CD4-positive, alpha-beta T cell (primary cell): ENCODE data around the gene DNMT3A. TPM values are rescaled to one million over a fixed set of nuclear protein-coding genes. Genes with fewer than 3 reads are reported as not detected.

Experiments
- ATAC-seq: fragments of 200-7000 bp; cut with Tn5 transposase; one replicate; pipeline ENCODE4 v1.10.0; 2022; ENCODE audit warnings: mild to moderate bottlenecking; ENCODE audit not compliant: poor library complexity
- CTCF ChIA-PET: fragments of 350-600 bp; sonication (Branson Sonifier 250); formaldehyde crosslinking; loops from one replicate; lab custom pipeline; 2021; ENCODE audit warnings: antibody characterized with exemption, inconsistent platforms; lab: Charles Lee
- POLR2A ChIA-PET: fragments of 350-600 bp; sonication (Branson Sonifier 250); formaldehyde crosslinking; loops from one replicate; lab custom pipeline; 2021; ENCODE audit warnings: antibody characterized with exemption, inconsistent platforms; lab: Charles Lee
- DNase-seq, 14 experiments: peaks; one replicate each; pipeline ENCODE4 v3.0.0-alpha.2; 2013 to 2020; ENCODE audit warnings: mixed read lengths in 2 of 14
- H3K27ac ChIP-seq, 2 donors: one replicate each; pipeline versions ENCODE4 v1.5.1 to v1.7.0; 2013; ENCODE audit warnings: low read length in 2 of 2, low read depth in 1 of 2, mild to moderate bottlenecking in 1 of 2
- H3K27me3 ChIP-seq, 2 experiments: 1 replicate in 1 of 2; 2 replicates in 1 of 2; pipeline versions ENCODE4 v1.6.1 to v1.7.0; 2013; ENCODE audit warnings: low read length in 2 of 2, control low read depth in 1 of 2, mild to moderate bottlenecking in 1 of 2, moderate library complexity in 1 of 2; ENCODE audit not compliant: insufficient read depth in 2 of 2, control insufficient read depth in 1 of 2
- H3K36me3 ChIP-seq: one replicate; pipeline ENCODE4 v1.6.1; 2013; ENCODE audit warnings: low read length, control low read depth; ENCODE audit not compliant: insufficient read depth
- H3K4me1 ChIP-seq: one replicate; pipeline ENCODE4 v1.6.1; 2013; ENCODE audit warnings: low read length, control low read depth; ENCODE audit not compliant: insufficient read depth
- H3K4me3 ChIP-seq: one replicate; pipeline ENCODE4 v1.5.1; 2013; ENCODE audit warnings: mild to moderate bottlenecking, low read length, moderate library complexity
- H3K9me3 ChIP-seq, 2 experiments: 1 replicate in 1 of 2; 2 replicates in 1 of 2; pipeline versions ENCODE4 v1.6.1 to v1.7.0; 2013; ENCODE audit warnings: low read length in 2 of 2, mild to moderate bottlenecking in 2 of 2, control low read depth in 1 of 2, moderate library complexity in 1 of 2; ENCODE audit not compliant: control insufficient read depth in 1 of 2, insufficient read depth in 1 of 2
- H3K27ac Mint-ChIP-seq: one replicate; pipeline ENCODE4 v1.8.0; 2020; ENCODE audit warnings: mixed read lengths
- H3K27me3 Mint-ChIP-seq: one replicate; pipeline ENCODE4 v1.8.0; 2021; ENCODE audit warnings: mixed read lengths
- H3K36me3 Mint-ChIP-seq: one replicate; pipeline ENCODE4 v1.8.0; 2021; ENCODE audit warnings: low read depth, mixed read lengths
- H3K4me1 Mint-ChIP-seq: one replicate; pipeline ENCODE4 v1.8.0; 2021; ENCODE audit warnings: low read depth, mixed read lengths
- H3K4me3 Mint-ChIP-seq: one replicate; pipeline ENCODE4 v1.8.0; 2020; ENCODE audit warnings: mild to moderate bottlenecking, mixed read lengths
- H3K9me3 Mint-ChIP-seq: one replicate; pipeline ENCODE4 v1.8.0; 2020; ENCODE audit warnings: mixed read lengths
- intact Hi-C, 2 experiments: fragments of 100-400 bp; cut with DNase I in 1 of 2; cut with micrococcal nuclease in 1 of 2; formaldehyde crosslinking; loops; one replicate each; pipeline versions ENCODE4 v1.15.1 to v1.9.0; 2023 to 2025; cut with DNase I, micrococcal nuclease
- total RNA-seq, 174 experiments: library from RNA in 2 of 174; stranded (reverse) in 2 of 174; gene quantifications; one replicate each; pipeline ENCODE4 v1.2.3 and lab custom pipeline; 2021 to 2026
- TF ChIP-seq, protein P1 (sequence below): fragments of 200-600 bp; IDR thresholded peaks from one replicate; pipeline ENCODE4 v1.8.0; 2022; ENCODE audit warnings: antibody characterized with exemption, mild to moderate bottlenecking

The DNMT3A gene
- total RNA-seq, 2 experiments from 2014 or later = 57.1 to 62.1 TPM

DNA sequence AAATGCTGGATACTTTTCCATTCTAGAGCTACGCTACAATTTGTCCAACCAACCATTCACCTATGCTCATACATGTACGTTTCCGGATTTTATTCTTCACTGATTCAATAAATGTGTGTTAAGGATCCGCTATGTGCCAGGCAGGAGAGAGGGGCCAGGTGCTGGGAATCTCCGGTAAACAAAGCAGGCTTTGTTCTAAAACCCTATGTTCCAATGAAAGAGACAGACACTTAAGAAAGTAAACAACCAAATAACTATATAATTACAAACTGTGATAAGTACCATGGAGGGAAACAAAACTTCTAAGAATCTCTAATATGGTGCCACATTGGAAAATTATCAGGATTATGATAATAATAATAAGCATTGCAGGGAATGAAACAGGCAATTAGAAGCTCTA lies 151.2 kb downstream of the DNMT3A start:
- TF ChIP-seq, protein P1, sequence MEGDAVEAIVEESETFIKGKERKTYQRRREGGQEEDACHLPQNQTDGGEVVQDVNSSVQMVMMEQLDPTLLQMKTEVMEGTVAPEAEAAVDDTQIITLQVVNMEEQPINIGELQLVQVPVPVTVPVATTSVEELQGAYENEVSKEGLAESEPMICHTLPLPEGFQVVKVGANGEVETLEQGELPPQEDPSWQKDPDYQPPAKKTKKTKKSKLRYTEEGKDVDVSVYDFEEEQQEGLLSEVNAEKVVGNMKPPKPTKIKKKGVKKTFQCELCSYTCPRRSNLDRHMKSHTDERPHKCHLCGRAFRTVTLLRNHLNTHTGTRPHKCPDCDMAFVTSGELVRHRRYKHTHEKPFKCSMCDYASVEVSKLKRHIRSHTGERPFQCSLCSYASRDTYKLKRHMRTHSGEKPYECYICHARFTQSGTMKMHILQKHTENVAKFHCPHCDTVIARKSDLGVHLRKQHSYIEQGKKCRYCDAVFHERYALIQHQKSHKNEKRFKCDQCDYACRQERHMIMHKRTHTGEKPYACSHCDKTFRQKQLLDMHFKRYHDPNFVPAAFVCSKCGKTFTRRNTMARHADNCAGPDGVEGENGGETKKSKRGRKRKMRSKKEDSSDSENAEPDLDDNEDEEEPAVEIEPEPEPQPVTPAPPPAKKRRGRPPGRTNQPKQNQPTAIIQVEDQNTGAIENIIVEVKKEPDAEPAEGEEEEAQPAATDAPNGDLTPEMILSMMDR = no peak
- no peaks in the 10 kb centered on the region for H3K36me3 Mint-ChIP-seq
- no peaks in the 10 kb centered on the region for H3K9me3 Mint-ChIP-seq
- Histone ChIP-seq H3K9me3 (no peaks in the 10 kb centered on the region), H3K4me1 (no peaks in the 10 kb centered on the region), H3K27me3 (no peaks in the 10 kb centered on the region), H3K4me3 (no peak overlapping the region), H3K36me3 (no peaks in the 10 kb centered on the region), H3K27ac (no peak overlapping the region)
- H3K4me1 Mint-ChIP-seq = no peaks in the 10 kb centered on the region
- DNase-seq (no peak), ATAC-seq (no peak)
- no peak overlapping the region for H3K4me3 Mint-ChIP-seq
- no peak overlapping the region for H3K27ac Mint-ChIP-seq
- intact Hi-C loops = no loop called here
- no peaks in the 10 kb centered on the region for H3K27me3 Mint-ChIP-seq
- ChIA-PET CTCF (no interaction called here), POLR2A (no interaction called here)

DNA sequence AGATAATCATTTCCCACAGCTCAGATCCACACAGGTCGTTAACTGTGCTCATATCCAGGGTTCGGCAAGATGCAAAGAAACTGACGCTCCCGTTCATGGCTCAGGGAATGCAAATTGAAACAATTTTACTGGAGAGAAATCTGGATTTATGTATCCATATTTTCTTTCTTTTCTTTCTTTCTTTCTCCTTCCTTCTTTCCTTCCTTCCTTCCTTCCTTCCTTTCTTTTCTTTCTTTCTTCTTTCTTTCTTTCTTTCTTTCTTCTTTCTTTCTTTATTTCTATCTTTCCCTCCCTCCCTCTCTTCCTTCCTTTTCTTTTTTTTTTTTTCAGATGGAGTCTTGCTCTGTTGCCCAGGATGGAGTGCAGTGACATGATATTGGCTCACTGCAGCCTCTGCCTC lies 153.3 kb downstream of the DNMT3A start:
- Mint-ChIP-seq H3K36me3 (no peaks in the 10 kb centered on the region), H3K4me3 (no peak overlapping the region), H3K27me3 (peaks cover 5% of the 10 kb centered on the region), H3K9me3 (no peaks in the 10 kb centered on the region), H3K27ac (no peak overlapping the region), H3K4me1 (no peaks in the 10 kb centered on the region)
- POLR2A ChIA-PET = no interaction called here
- Histone ChIP-seq H3K36me3 (no peaks in the 10 kb centered on the region), H3K4me3 (no peak overlapping the region), H3K27me3 (no peaks in the 10 kb centered on the region), H3K9me3 (no peaks in the 10 kb centered on the region), H3K27ac (no peak overlapping the region), H3K4me1 (no peaks in the 10 kb centered on the region)
- intact Hi-C loops = no loop called here
- TF ChIP-seq, protein P1 = no peak
- CTCF ChIA-PET = no interaction called here
- no peak for ATAC-seq
- no peak for DNase-seq

DNA sequence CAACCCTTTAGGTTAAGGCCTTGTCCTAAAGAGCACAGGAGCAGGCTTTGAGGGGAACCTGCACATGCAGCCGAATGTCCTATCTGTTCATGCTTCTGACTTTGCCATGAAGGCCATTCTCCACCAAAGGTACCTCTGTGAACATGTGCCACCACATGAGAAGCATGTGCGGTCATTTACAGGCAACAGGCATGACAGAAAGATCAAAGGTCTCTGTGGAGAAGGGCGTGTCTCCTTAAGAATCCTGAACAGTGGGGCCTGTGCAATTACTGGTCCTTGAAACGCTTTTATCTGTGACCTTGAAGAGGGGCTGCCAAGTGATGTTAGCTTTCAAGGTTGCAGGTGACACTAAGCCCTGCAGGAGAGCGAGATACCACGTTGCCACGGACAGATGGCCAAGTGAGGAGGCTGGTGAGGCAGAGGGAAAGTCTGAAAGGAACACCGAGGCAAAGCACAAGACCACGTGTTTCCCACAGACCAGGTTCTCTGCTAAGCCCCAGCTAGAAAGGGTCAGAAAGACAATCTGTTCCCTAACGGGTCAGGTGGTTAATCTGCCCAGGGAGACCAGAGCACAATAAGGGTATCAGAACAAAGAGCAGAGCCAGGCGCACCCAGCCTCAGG lies 153.9 kb downstream of the DNMT3A start:
- no peak for ATAC-seq
- ChIA-PET POLR2A (no interaction called here), CTCF (no interaction called here)

More for the DNA sequence above, 153.9 kb downstream of the DNMT3A start:
- Histone ChIP-seq H3K27ac (no peak overlapping the region), H3K4me3 (no peak overlapping the region), H3K36me3 (no peaks in the 10 kb centered on the region), H3K4me1 (no peaks in the 10 kb centered on the region), H3K9me3 (no peaks in the 10 kb centered on the region), H3K27me3 (no peaks in the 10 kb centered on the region)
- no peaks in the 10 kb centered on the region for H3K36me3 Mint-ChIP-seq
- H3K9me3 Mint-ChIP-seq = no peaks in the 10 kb centered on the region
- H3K27me3 Mint-ChIP-seq = peaks cover 5% of the 10 kb centered on the region
- no peak overlapping the region for H3K27ac Mint-ChIP-seq
- intact Hi-C loops = no loop called here
- H3K4me3 Mint-ChIP-seq = no peak overlapping the region
- TF ChIP-seq, protein P1 = no peak
- DNase-seq = no peak
- no peaks in the 10 kb centered on the region for H3K4me1 Mint-ChIP-seq
